GM23338 (cell line): Measurements from ENCODE around the gene TMTC2. TPM values are rescaled to one million over a fixed set of nuclear protein-coding genes. Genes with fewer than 3 reads are reported as not detected.

ENCODE experiments used
- ATAC-seq: fragments of 200-7000 bp; cut with Tn5 transposase; 3 replicates; pipeline ENCODE4 v1.9.1; 2020
- DNase-seq: peaks from one replicate; pipeline ENCODE4 v3.0.0-alpha.2; 2015; ENCODE audit warnings: low spot score
- H2AFZ ChIP-seq: fragments of 200-600 bp; sonication (generic); 2 replicates; pipeline ENCODE4 v1.8.0; 2016; ENCODE audit warnings: antibody characterized with exemption, mild to moderate bottlenecking, moderate library complexity
- H3F3A ChIP-seq: fragments of 200-600 bp; sonication (generic); replicated peaks from 2 replicates; pipeline ENCODE4 v1.8.0; 2017; ENCODE audit warnings: antibody characterized with exemption, mixed run types, low read depth
- H3K27ac ChIP-seq: fragments of 200-600 bp; sonication (generic); 2 replicates; pipeline ENCODE4 v1.6.1; 2016; ENCODE audit warnings: low read depth
- H3K27me3 ChIP-seq: fragments of 200-600 bp; sonication (generic); 2 replicates; pipeline ENCODE4 v1.8.0; 2016; ENCODE audit warnings: mild to moderate bottlenecking, mixed run types, moderate library complexity; ENCODE audit not compliant: insufficient read depth
- H3K36me3 ChIP-seq: fragments of 200-600 bp; sonication (generic); 2 replicates; pipeline ENCODE4 v1.8.0; 2016; ENCODE audit warnings: mild to moderate bottlenecking; ENCODE audit not compliant: insufficient read depth
- H3K4me1 ChIP-seq: fragments of 200-600 bp; sonication (generic); 2 replicates; pipeline ENCODE4 v1.8.0; 2016; ENCODE audit warnings: mild to moderate bottlenecking, moderate library complexity; ENCODE audit not compliant: insufficient read depth
- H3K4me2 ChIP-seq: fragments of 200-600 bp; sonication (generic); 2 replicates; pipeline ENCODE4 v1.7.1; 2017; ENCODE audit warnings: mixed run types
- H3K4me3 ChIP-seq: fragments of 200-600 bp; sonication (generic); 2 replicates; pipeline ENCODE4 v1.6.1; 2016; ENCODE audit warnings: mixed run types
- H3K79me2 ChIP-seq: fragments of 200-600 bp; sonication (generic); replicated peaks from 2 replicates; pipeline ENCODE4 v1.8.0; 2017; ENCODE audit warnings: mild to moderate bottlenecking; ENCODE audit not compliant: insufficient read depth
- H3K9me2 ChIP-seq: fragments of 200-600 bp; sonication (generic); 2 replicates; pipeline ENCODE4 v1.8.0; 2017; ENCODE audit not compliant: insufficient read depth
- H4K20me1 ChIP-seq: fragments of 200-600 bp; sonication (generic); replicated peaks from 2 replicates; pipeline ENCODE4 v1.8.0; 2017; ENCODE audit warnings: mild to moderate bottlenecking; ENCODE audit not compliant: insufficient read depth
- H3K27ac Mint-ChIP-seq: 2 replicates; pipeline ENCODE4 v1.8.0; 2020; ENCODE audit warnings: inconsistent platforms, mild to moderate bottlenecking, moderate library complexity, mixed read lengths
- H3K27me3 Mint-ChIP-seq: 3 replicates; pipeline ENCODE4 v1.8.0; 2022; ENCODE audit warnings: low read depth, mild to moderate bottlenecking, moderate library complexity, mixed read lengths, inconsistent platforms; ENCODE audit not compliant: insufficient read depth, poor library complexity
- H3K36me3 Mint-ChIP-seq: 3 replicates; pipeline ENCODE4 v1.8.0; 2021; ENCODE audit warnings: low read depth, mild to moderate bottlenecking, inconsistent platforms, moderate library complexity, mixed read lengths
- H3K4me1 Mint-ChIP-seq: 3 replicates; pipeline ENCODE4 v1.8.0; 2020; ENCODE audit warnings: mild to moderate bottlenecking, inconsistent platforms, mixed read lengths
- H3K4me3 Mint-ChIP-seq: 3 replicates; pipeline ENCODE4 v1.8.0; 2021; ENCODE audit warnings: moderate library complexity, mild to moderate bottlenecking, inconsistent platforms, mixed read lengths
- H3K9me3 Mint-ChIP-seq: 3 replicates; pipeline ENCODE4 v1.8.0; 2020; ENCODE audit warnings: moderate library complexity, mild to moderate bottlenecking, inconsistent platforms, mixed read lengths
- CREB1 ChIP-seq: fragments of 250-450 bp; sonication (Bioruptor Pico); IDR thresholded peaks from 2 replicates; pipeline ENCODE4 v1.5.0; 2020; ENCODE audit warnings: low read depth, mild to moderate bottlenecking, moderate library complexity
- EZH2 ChIP-seq: fragments of 200-600 bp; sonication (generic); IDR thresholded peaks from one replicate; pipeline ENCODE4 v1.8.0; 2017; ENCODE audit warnings: antibody characterized with exemption, mild to moderate bottlenecking, low read depth; ENCODE audit not compliant: unreplicated experiment
- EZH2phosphoT487 ChIP-seq: fragments of 200-600 bp; sonication (generic); IDR thresholded peaks from one replicate; pipeline ENCODE4 v1.8.1; 2018; ENCODE audit warnings: antibody characterized with exemption; ENCODE audit not compliant: unreplicated experiment
- NANOG ChIP-seq: IDR thresholded peaks from 2 replicates; pipeline ENCODE4 v1.6.1; 2016; ENCODE audit warnings: antibody characterized with exemption, borderline replicate concordance
- POLR2AphosphoS5 ChIP-seq: IDR thresholded peaks from 2 replicates; pipeline ENCODE4 v1.6.1; 2016; ENCODE audit warnings: antibody characterized with exemption, low read depth
- STAT1 ChIP-seq: IDR thresholded peaks from one replicate; pipeline ENCODE4 v1.6.1; 2016; ENCODE audit warnings: antibody characterized with exemption; ENCODE audit not compliant: unreplicated experiment
- ZNF114 ChIP-seq: fragments of 250-450 bp; sonication (Bioruptor Pico); IDR thresholded peaks from 2 replicates; pipeline ENCODE4 v1.5.0; 2020; ENCODE audit warnings: mild to moderate bottlenecking, moderate library complexity
- polyA plus RNA-seq: library from polyadenylated mRNA; unstranded; fragments of >200 nt; fragmentation: Nextera tagmentation; extraction: Ambion mirVana; gene quantifications from 2 replicates; pipeline ENCODE4 v1.2.1, GENCODE V29; 2016
- total RNA-seq: library from RNA; depleted of rRNA; stranded (reverse); fragments of >200 nt; shearing (Covaris generic); gene quantifications from 2 replicates; pipeline ENCODE4 v1.2.3, GENCODE V29; 2014
- TF ChIP-seq, protein P1 (sequence below), 2 experiments: fragments of 200-600 bp in 1 of 2; sonication (generic) in 1 of 2; conservative IDR thresholded peaks; 2 replicates each; pipeline versions ENCODE4 v1.5.1 to v1.6.1; 2016 to 2017; ENCODE audit warnings: antibody characterized with exemption in 2 of 2, low read depth in 2 of 2, mild to moderate bottlenecking in 2 of 2, moderate library complexity in 1 of 2
- TF ChIP-seq, protein P2 (sequence below): fragments of 250-450 bp; sonication (Bioruptor Pico); IDR thresholded peaks from 2 replicates; pipeline ENCODE4 v1.5.0; 2020; ENCODE audit warnings: mild to moderate bottlenecking, moderate library complexity

Gene TMTC2
- total and polyA plus RNA-seq, 2 experiments from 2014 or later, result 0.57 to 6.5 TPM

DNA sequence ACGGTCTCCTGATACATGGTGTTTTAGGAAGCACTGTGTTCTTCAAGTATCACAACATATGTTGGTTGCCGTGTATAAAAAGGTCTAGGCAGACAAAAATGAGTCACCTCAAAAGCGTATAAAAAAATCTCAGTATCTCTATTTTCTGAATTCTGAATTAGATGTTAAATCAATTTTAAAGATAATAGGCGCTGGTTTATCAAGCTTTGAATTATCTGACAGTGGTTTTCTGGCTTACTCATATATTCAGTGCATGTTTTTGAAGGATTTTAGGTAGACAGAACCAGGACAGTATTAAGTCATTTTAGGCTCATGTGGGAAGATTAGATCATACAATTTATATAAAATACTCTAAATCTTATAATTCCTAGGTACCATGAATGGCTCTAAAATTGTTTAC, 110.8 kb downstream of the TMTC2 start:
- Mint-ChIP-seq H3K36me3 (peaks cover 14% of the 10 kb centered on the region), H3K4me1 (peaks cover 11% of the 10 kb centered on the region)

DNA sequence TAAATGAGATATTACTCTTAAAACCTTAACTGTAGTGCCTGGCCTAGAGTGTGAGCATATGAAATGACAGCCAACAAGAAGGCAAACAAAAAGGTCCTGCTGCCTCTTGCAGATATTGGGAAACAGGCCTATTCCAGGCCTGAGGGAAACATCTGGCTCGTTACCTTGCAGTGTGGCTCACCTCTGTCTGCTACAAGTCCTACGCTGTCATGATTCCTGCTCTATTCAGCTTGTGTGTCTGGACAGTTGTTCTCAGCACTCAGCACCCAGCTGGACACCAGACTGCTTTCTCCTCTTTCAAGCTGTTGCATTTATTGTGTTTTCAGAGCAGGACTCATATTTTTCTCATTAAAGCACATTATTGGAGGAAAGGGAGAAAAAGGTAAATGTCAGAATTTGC, 113.5 kb downstream of the TMTC2 start:
- no peaks in the 10 kb centered on the region for H4K20me1 ChIP-seq
- TF ChIP-seq NANOG, result no peak
- H3K4me3 ChIP-seq, result no peak overlapping the region
- no peak overlapping the region for H3K4me2 ChIP-seq
- peaks cover 13% of the 10 kb centered on the region for H3K4me1 ChIP-seq
- Mint-ChIP-seq H3K27me3 (peaks cover 2% of the 10 kb centered on the region), H3K27ac (no peak overlapping the region), H3K36me3 (peaks cover 18% of the 10 kb centered on the region), H3K4me1 (peaks cover 23% of the 10 kb centered on the region), H3K4me3 (no peak overlapping the region), H3K9me3 (peaks cover 8% of the 10 kb centered on the region; the same call in 1 of the 3 replicates)
- no peaks in the 10 kb centered on the region; the same call in 1 of the 2 replicates for H3K79me2 ChIP-seq
- H3K27me3 ChIP-seq, result no peaks in the 10 kb centered on the region
- H3F3A ChIP-seq, result no peaks in the 10 kb centered on the region
- no peak for DNase-seq
- H3K9me2 ChIP-seq, result 0 out of 2 replicates have a peak, but pooled peaks cover 6% of the 10 kb centered on the region
- H3K27ac ChIP-seq, result no peak overlapping the region
- no peak overlapping the region for H2AFZ ChIP-seq
- no peak for ATAC-seq
- no peaks in the 10 kb centered on the region for H3K36me3 ChIP-seq

More for the DNA sequence above, 110.8 kb downstream of the TMTC2 start:
- Histone ChIP-seq H3F3A (no peaks in the 10 kb centered on the region), H3K27me3 (no peaks in the 10 kb centered on the region), H3K27ac (no peak overlapping the region), H4K20me1 (no peaks in the 10 kb centered on the region), H3K4me3 (no peak overlapping the region), H2AFZ (no peak overlapping the region), H3K79me2 (no peaks in the 10 kb centered on the region; the same call in 1 of the 2 replicates), H3K36me3 (no peaks in the 10 kb centered on the region), H3K4me1 (peaks cover 7% of the 10 kb centered on the region; the same call in 1 of the 2 replicates), H3K4me2 (no peak overlapping the region), H3K9me2 (0 out of 2 replicates have a peak, but pooled peaks cover under 1% of the 10 kb centered on the region)
- DNase-seq, result no peak
- Mint-ChIP-seq H3K4me3 (no peak overlapping the region), H3K27ac (no peak overlapping the region), H3K27me3 (peaks cover 2% of the 10 kb centered on the region), H3K9me3 (peaks cover 8% of the 10 kb centered on the region; the same call in 1 of the 3 replicates)
- TF ChIP-seq CREB1 (no peak), STAT1 (no peak), EZH2 (no peak), POLR2AphosphoS5 (no peak), ZNF114 (CRISPR knock-in tag) (no peak), EZH2phosphoT487 (no peak)
- TF ChIP-seq, protein P1, sequence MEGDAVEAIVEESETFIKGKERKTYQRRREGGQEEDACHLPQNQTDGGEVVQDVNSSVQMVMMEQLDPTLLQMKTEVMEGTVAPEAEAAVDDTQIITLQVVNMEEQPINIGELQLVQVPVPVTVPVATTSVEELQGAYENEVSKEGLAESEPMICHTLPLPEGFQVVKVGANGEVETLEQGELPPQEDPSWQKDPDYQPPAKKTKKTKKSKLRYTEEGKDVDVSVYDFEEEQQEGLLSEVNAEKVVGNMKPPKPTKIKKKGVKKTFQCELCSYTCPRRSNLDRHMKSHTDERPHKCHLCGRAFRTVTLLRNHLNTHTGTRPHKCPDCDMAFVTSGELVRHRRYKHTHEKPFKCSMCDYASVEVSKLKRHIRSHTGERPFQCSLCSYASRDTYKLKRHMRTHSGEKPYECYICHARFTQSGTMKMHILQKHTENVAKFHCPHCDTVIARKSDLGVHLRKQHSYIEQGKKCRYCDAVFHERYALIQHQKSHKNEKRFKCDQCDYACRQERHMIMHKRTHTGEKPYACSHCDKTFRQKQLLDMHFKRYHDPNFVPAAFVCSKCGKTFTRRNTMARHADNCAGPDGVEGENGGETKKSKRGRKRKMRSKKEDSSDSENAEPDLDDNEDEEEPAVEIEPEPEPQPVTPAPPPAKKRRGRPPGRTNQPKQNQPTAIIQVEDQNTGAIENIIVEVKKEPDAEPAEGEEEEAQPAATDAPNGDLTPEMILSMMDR (conservative IDR thresholded peaks at IDR 0.05; ENCODE audit: low read depth in 2 of 2), result no peak
- ATAC-seq, result no peak

DNA sequence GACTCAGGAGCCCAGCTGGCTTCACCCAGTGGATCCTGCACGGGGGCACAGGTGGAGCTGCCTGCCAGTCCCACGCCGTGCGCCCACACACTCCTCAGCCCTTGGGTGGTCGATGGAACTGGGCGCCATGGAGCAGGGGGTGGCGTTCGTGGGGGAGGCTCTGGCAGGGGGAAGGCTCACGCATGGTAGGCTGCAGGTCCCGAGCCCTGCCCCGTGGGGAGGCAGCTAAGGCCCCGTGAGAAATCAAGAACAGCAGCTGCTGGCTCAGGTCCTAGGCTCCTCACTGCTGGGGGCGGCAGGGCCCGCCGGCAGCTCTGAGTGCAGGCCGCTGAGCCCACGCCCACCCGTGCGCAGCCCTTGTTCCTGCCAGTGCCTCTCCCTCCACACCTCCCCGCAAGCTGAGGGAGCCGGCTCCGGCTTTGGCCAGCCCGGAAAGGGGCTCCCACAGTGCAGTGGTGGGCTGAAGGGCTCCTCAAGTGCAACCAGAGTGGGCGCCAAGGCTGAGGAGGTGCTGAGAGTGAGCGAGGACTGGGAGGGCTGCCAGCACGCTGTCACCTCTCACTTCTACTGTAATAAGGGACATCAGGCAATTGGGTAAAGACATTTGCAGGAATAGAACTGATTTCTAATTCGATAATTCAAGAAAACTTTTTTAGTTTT, 115.4 kb downstream of the TMTC2 start:
- no peak overlapping the region for H3K4me3 Mint-ChIP-seq
- peaks cover 8% of the 10 kb centered on the region; the same call in 1 of the 3 replicates for H3K9me3 Mint-ChIP-seq
- H3K4me2 ChIP-seq, result no peak overlapping the region
- H3K27me3 ChIP-seq, result no peaks in the 10 kb centered on the region
- H3K27me3 Mint-ChIP-seq, result peaks cover 2% of the 10 kb centered on the region
- H3K27ac ChIP-seq, result no peak overlapping the region
- H3K4me1 Mint-ChIP-seq, result peaks cover 23% of the 10 kb centered on the region
- H3K36me3 ChIP-seq, result no peaks in the 10 kb centered on the region
- no peak overlapping the region for H2AFZ ChIP-seq
- peaks cover 13% of the 10 kb centered on the region for H3K4me1 ChIP-seq
- peaks cover 18% of the 10 kb centered on the region for H3K36me3 Mint-ChIP-seq
- no peak overlapping the region for H3K4me3 ChIP-seq
- no peaks in the 10 kb centered on the region for H4K20me1 ChIP-seq
- no peak for DNase-seq
- 0 out of 2 replicates have a peak, but pooled peaks cover 6% of the 10 kb centered on the region for H3K9me2 ChIP-seq
- ATAC-seq, result no peak
- H3F3A ChIP-seq, result no peaks in the 10 kb centered on the region
- no peaks in the 10 kb centered on the region; the same call in 1 of the 2 replicates for H3K79me2 ChIP-seq
- no peak overlapping the region for H3K27ac Mint-ChIP-seq
- TF ChIP-seq, protein P2, sequence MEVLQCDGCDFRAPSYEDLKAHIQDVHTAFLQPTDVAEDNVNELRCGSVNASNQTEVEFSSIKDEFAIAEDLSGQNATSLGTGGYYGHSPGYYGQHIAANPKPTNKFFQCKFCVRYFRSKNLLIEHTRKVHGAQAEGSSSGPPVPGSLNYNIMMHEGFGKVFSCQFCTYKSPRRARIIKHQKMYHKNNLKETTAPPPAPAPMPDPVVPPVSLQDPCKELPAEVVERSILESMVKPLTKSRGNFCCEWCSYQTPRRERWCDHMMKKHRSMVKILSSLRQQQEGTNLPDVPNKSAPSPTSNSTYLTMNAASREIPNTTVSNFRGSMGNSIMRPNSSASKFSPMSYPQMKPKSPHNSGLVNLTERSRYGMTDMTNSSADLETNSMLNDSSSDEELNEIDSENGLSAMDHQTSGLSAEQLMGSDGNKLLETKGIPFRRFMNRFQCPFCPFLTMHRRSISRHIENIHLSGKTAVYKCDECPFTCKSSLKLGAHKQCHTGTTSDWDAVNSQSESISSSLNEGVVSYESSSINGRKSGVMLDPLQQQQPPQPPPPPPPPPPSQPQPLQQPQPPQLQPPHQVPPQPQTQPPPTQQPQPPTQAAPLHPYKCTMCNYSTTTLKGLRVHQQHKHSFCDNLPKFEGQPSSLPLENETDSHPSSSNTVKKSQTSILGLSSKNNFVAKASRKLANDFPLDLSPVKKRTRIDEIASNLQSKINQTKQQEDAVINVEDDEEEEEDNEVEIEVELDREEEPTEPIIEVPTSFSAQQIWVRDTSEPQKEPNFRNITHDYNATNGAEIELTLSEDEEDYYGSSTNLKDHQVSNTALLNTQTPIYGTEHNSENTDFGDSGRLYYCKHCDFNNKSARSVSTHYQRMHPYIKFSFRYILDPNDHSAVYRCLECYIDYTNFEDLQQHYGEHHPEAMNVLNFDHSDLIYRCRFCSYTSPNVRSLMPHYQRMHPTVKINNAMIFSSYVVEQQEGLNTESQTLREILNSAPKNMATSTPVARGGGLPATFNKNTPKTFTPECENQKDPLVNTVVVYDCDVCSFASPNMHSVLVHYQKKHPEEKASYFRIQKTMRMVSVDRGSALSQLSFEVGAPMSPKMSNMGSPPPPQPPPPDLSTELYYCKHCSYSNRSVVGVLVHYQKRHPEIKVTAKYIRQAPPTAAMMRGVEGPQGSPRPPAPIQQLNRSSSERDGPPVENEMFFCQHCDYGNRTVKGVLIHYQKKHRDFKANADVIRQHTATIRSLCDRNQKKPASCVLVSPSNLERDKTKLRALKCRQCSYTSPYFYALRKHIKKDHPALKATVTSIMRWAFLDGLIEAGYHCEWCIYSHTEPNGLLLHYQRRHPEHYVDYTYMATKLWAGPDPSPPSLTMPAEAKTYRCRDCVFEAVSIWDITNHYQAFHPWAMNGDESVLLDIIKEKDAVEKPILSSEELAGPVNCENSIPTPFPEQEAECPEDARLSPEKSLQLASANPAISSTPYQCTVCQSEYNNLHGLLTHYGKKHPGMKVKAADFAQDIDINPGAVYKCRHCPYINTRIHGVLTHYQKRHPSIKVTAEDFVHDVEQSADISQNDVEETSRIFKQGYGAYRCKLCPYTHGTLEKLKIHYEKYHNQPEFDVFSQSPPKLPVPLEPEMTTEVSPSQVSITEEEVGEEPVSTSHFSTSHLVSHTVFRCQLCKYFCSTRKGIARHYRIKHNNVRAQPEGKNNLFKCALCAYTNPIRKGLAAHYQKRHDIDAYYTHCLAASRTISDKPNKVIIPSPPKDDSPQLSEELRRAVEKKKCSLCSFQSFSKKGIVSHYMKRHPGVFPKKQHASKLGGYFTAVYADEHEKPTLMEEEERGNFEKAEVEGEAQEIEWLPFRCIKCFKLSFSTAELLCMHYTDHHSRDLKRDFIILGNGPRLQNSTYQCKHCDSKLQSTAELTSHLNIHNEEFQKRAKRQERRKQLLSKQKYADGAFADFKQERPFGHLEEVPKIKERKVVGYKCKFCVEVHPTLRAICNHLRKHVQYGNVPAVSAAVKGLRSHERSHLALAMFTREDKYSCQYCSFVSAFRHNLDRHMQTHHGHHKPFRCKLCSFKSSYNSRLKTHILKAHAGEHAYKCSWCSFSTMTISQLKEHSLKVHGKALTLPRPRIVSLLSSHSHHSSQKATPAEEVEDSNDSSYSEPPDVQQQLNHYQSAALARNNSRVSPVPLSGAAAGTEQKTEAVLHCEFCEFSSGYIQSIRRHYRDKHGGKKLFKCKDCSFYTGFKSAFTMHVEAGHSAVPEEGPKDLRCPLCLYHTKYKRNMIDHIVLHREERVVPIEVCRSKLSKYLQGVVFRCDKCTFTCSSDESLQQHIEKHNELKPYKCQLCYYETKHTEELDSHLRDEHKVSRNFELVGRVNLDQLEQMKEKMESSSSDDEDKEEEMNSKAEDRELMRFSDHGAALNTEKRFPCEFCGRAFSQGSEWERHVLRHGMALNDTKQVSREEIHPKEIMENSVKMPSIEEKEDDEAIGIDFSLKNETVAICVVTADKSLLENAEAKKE, result no peak
- no peak for TF ChIP-seq ZNF114 (CRISPR knock-in tag)
- TF ChIP-seq EZH2phosphoT487, result no peak
